B cell (primary cell): ENCODE data around the gene PBX2. TPM values are rescaled to one million over a fixed set of nuclear protein-coding genes. Genes with fewer than 3 reads are reported as not detected.

Source experiments
- ATAC-seq: fragments of 200-7000 bp; cut with Tn5 transposase; one replicate; pipeline ENCODE4 v1.10.0; 2021; ENCODE audit warnings: low read depth, mild to moderate bottlenecking, moderate number of reproducible peaks, moderate library complexity
- CTCF ChIA-PET: fragments of 350-600 bp; sonication (Branson Sonifier 250); formaldehyde crosslinking; loops from one replicate; lab custom pipeline; 2021; ENCODE audit warnings: antibody characterized with exemption, inconsistent platforms; lab: Charles Lee
- POLR2A ChIA-PET: fragments of 350-600 bp; sonication (Branson Sonifier 250); formaldehyde crosslinking; loops from one replicate; lab custom pipeline; 2021; ENCODE audit warnings: antibody characterized with exemption; lab: Charles Lee
- DNase-seq: peaks from one replicate; pipeline ENCODE4 v3.0.0; 2013
- H2AFZ ChIP-seq: 2 replicates; pipeline ENCODE4 v1.6.1; 2012; ENCODE audit warnings: mild to moderate bottlenecking, low read depth, low read length; ENCODE audit not compliant: insufficient read depth, poor library complexity, severe bottlenecking
- H3K27ac ChIP-seq, 2 donors: 1 replicate in 1 of 2; 2 replicates in 1 of 2; pipeline ENCODE4 v1.5.1; 2012 to 2013; ENCODE audit warnings: low read length in 2 of 2, mild to moderate bottlenecking in 2 of 2, moderate library complexity in 1 of 2
- H3K27me3 ChIP-seq, 4 experiments: fragments of 200-600 bp in 1 of 4; sonication (generic) in 1 of 4; replicated peaks in 1 of 4; 1 replicate in 2 of 4; 2 replicates in 2 of 4; pipeline versions ENCODE4 v1.6.1 to v1.7.0; 2013 to 2016; ENCODE audit warnings: low read length in 3 of 4, mild to moderate bottlenecking in 2 of 4, mixed read lengths in 1 of 4, moderate library complexity in 1 of 4; ENCODE audit not compliant: insufficient read depth in 4 of 4, control insufficient read depth in 3 of 4; ENCODE audit errors: control extremely low read depth in 1 of 4
- H3K36me3 ChIP-seq, 2 experiments: replicated peaks in 1 of 2; 1 replicate in 1 of 2; 2 replicates in 1 of 2; pipeline versions ENCODE4 v1.6.1 to v1.7.1; 2013; ENCODE audit warnings: low read length in 1 of 2; ENCODE audit not compliant: insufficient read depth in 2 of 2, control insufficient read depth in 1 of 2; ENCODE audit errors: control extremely low read depth in 1 of 2, extremely low read depth in 1 of 2
- H3K4me1 ChIP-seq, 2 donors: fragments of 200-600 bp in 1 of 2; sonication (generic) in 1 of 2; 1 replicate in 1 of 2; 2 replicates in 1 of 2; pipeline versions ENCODE4 v1.5.1 to v1.6.1; 2013 to 2017; ENCODE audit warnings: low read length in 2 of 2; ENCODE audit not compliant: control insufficient read depth in 2 of 2, insufficient read depth in 2 of 2
- H3K4me2 ChIP-seq: replicated peaks from 2 replicates; pipeline ENCODE3; 2012; ENCODE audit warnings: mild to moderate bottlenecking, low read depth, low read length; ENCODE audit not compliant: poor library complexity, severe bottlenecking
- H3K4me3 ChIP-seq, 5 experiments: fragments of 200-600 bp in 1 of 5; sonication (generic) in 1 of 5; 1 replicate in 3 of 5; 2 replicates in 2 of 5; pipeline versions ENCODE4 v1.5.1 to v1.7.0; 2011 to 2016; ENCODE audit warnings: low read length in 4 of 5, mild to moderate bottlenecking in 4 of 5, low read depth in 2 of 5, control low read depth in 1 of 5, moderate library complexity in 1 of 5; ENCODE audit not compliant: insufficient read depth in 1 of 5; ENCODE audit errors: control extremely low read depth in 1 of 5, extremely low read depth in 1 of 5
- H3K79me2 ChIP-seq: fragments of 200-600 bp; sonication (generic); one replicate; pipeline ENCODE4 v1.6.0; 2016; ENCODE audit warnings: low read length; ENCODE audit not compliant: control insufficient read depth, insufficient read depth
- H3K9ac ChIP-seq: fragments of 200-600 bp; sonication (generic); 2 replicates; pipeline ENCODE4 v1.6.1; 2017; ENCODE audit warnings: mild to moderate bottlenecking, low read length, moderate library complexity
- H3K9me3 ChIP-seq, 3 donors: one replicate each; pipeline versions ENCODE4 v1.6.1 to v1.7.1; 2013; ENCODE audit warnings: low read length in 2 of 3; ENCODE audit not compliant: control insufficient read depth in 2 of 3, insufficient read depth in 1 of 3; ENCODE audit errors: control extremely low read depth in 1 of 3
- H4K20me1 ChIP-seq: 2 replicates; pipeline ENCODE4 v1.6.0; 2012; ENCODE audit warnings: mild to moderate bottlenecking, low read length; ENCODE audit not compliant: insufficient read depth, control insufficient read depth, poor library complexity, severe bottlenecking
- H3K27ac Mint-ChIP-seq: one replicate; pipeline ENCODE4 v1.8.0; 2021; ENCODE audit warnings: mixed read lengths
- H3K27me3 Mint-ChIP-seq: one replicate; pipeline ENCODE4 v1.8.0; 2021; ENCODE audit warnings: mixed read lengths
- H3K4me1 Mint-ChIP-seq: one replicate; pipeline ENCODE4 v1.8.0; 2021; ENCODE audit warnings: mixed read lengths
- H3K4me3 Mint-ChIP-seq: one replicate; pipeline ENCODE4 v1.8.0; 2021; ENCODE audit warnings: mixed read lengths
- H3K9me3 Mint-ChIP-seq: one replicate; pipeline ENCODE4 v1.8.0; 2022; ENCODE audit warnings: mixed read lengths; ENCODE audit not compliant: insufficient read depth
- CTCF ChIP-seq: fragments of 200-600 bp; IDR thresholded peaks from one replicate; pipeline ENCODE4 v1.8.0; 2022; ENCODE audit warnings: antibody characterized with exemption, mild to moderate bottlenecking
- EZH2 ChIP-seq: IDR thresholded peaks from 2 replicates; pipeline ENCODE4 v1.6.1; 2012; ENCODE audit warnings: borderline replicate concordance, low read depth, mild to moderate bottlenecking, moderate library complexity, low read length; ENCODE audit not compliant: insufficient read depth, poor library complexity, severe bottlenecking
- WGBS: methylation state at CpG from one replicate; pipeline ENCODE4 v1.1.5; 2013; ENCODE audit warnings: missing lambda C conversion rate; ENCODE audit not compliant: insufficient coverage; 5-methylcytosine and 5-hydroxymethylcytosine counted together
- intact Hi-C: fragments of 100-400 bp; cut with micrococcal nuclease; formaldehyde crosslinking; loops from one replicate; pipeline ENCODE4 v1.10.0; 2022
- polyA plus RNA-seq: library from polyadenylated mRNA; depleted of rRNA; stranded (reverse); fragments of >200 nt; gene quantifications from 2 replicates; pipeline ENCODE4 v1.2.3, GENCODE V29; 2012
- total RNA-seq, 2 donors: library from RNA; stranded (reverse); fragments of 120-200 nt in 1 of 2; gene quantifications; 1 replicate in 1 of 2; 2 replicates in 1 of 2; pipeline versions ENCODE4 v1.2.3 to v1.2.4, GENCODE V29; 2013 to 2022

Gene PBX2
- total and polyA plus RNA-seq, 2 donors (not counting 1 experiment from before 2014, with no cell fraction given) = 128 to 188 TPM

GRCh38 chr6:32178547-32179440, 11.2 kb downstream of the PBX2 start:
- ATAC-seq = no peak
- Mint-ChIP-seq H3K27me3 (no peaks in the 10 kb centered on the region), H3K27ac (peak overlapping the region; percentile 99), H3K4me1 (peaks cover 63% of the 10 kb centered on the region), H3K4me3 (peak overlapping the region; percentile 97), H3K9me3 (no peaks in the 10 kb centered on the region)
- peak overlapping the region; percentile 57 to 98 for H3K27ac ChIP-seq
- peaks cover 36% of the 10 kb centered on the region for H3K79me2 ChIP-seq
- ChIA-PET POLR2A (interaction anchor here (0.6 to 3.0 kb wide), 6 partner anchors 10 to 77 kb away, joined by 3 to 25 read pairs (median 6); partner anchors contain the start of genes GPSM3 and PBX2), CTCF (interaction anchor here (0.6 to 1.2 kb wide), 8 partner anchors 14 to 806 kb away, joined by 3 to 7 read pairs (median 4); partner anchors contain the start of genes GPSM3 and LY6G5C)
- H3K36me3 ChIP-seq = peaks cover 0 to 35% of the 10 kb centered on the region in 2 experiments
- TF ChIP-seq CTCF = no peak
- no peak for TF ChIP-seq EZH2
- H3K9me3 ChIP-seq = no peaks in the 10 kb centered on the region
- no peaks in the 10 kb centered on the region for H4K20me1 ChIP-seq
- no peak for DNase-seq
- H3K4me3 ChIP-seq = peak overlapping the region; percentile 68 to 92 (median 75)
- H3K27me3 ChIP-seq = no peaks in the 10 kb centered on the region
- peak overlapping the region; percentile 93 for H3K4me2 ChIP-seq
- WGBS = 4% methylated on average over 21 of the region's 24 CpGs
- peak overlapping the region; percentile 81 for H3K9ac ChIP-seq
- intact Hi-C loops = loop anchor here (1.0 to 5.0 kb wide), 9 partner anchors 17 to 1394 kb away; partner anchors contain the start of genes ATF6B, CSNK2B, HSD17B8 and LY6G5B
- H2AFZ ChIP-seq = peak overlapping the region; percentile 74
- H3K4me1 ChIP-seq = peaks cover 34 to 40% of the 10 kb centered on the region in 2 donors
